Erythroblast (primary cell): ENCODE results near the gene CDC42BPA.
"Not testable (repeated sequence)": the region's sequence is repeated elsewhere in the genome, so short reads cannot be mapped to it uniquely, and the experiment has no call there.

Source experiments
- DNase-seq, 2 experiments: peaks; one replicate each; lab custom pipeline; 2025; lab: John Stamatoyannopoulos, UW
- GATA1 ChIP-seq: IDR thresholded peaks from 2 replicates; pipeline ENCODE4 v1.6.1; 2011; ENCODE audit warnings: low read depth, mild to moderate bottlenecking, control low read depth, low read length, moderate library complexity
- POLR2A ChIP-seq: IDR thresholded peaks from 2 replicates; pipeline ENCODE4 v1.6.1; 2011; ENCODE audit warnings: mild to moderate bottlenecking, low read length

The CDC42BPA gene

DNA sequence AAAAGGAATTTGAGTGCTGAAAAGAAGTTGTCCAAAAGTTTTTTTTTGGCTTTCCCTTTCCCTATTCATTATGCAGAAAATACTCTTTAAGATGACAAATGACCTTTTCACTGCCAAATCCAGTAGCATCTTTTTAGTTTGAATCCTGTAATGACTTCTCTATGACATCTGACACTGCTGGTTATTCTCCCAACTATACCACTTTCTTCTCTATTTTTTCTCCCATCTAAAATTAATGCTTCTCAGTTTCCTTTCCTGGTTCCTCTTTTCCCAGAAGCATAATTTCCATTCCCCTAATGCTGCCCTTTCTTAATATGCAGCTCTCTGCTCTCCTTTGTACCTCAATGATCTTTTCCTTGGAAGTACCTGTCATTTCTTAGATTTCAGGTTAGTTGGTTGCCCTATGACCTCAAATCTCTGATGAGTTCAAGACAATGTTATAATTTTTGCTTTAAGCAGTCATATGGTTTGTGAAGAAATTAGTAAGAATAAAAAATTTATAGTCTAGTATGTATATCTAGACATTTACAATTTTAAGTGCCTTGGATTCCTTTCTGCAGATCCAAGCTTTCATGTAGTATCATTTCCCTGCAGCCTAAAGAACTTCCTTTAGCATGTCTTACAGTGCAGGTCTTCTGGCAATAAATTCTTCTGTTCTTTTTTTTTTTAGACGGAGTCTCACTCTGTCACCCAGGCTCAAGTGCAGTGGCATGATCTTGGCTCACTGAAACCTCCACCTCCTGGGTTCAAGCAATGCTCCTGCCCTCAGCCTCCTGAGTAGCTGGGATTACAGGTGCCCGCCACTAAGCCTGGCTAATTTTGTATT lies 150.8 kb downstream of the CDC42BPA start:
- no peak for DNase-seq
- TF ChIP-seq POLR2A (no peak), GATA1 (no peak)

DNA sequence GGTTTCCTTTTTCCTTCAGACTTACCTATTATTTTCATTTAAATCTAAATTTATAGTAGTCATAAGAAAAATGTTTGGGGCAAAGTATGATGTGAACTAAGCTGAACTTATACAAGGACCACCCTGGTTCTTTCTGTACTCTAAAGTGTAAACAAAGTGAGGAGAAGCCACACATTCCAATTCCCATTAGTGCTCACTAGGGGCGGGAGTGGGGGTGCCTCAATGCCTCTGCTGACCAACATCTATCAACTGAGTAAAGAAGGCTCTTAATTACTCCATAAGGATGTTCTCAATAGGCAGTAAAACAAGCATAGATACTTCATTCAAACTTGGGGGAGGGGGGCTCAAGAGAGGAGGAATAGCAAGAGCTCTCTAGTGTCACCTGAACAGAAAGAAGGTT lies 151.7 kb downstream of the CDC42BPA start:
- no peak for DNase-seq
- no peak for TF ChIP-seq GATA1
- TF ChIP-seq POLR2A = no peak

DNA sequence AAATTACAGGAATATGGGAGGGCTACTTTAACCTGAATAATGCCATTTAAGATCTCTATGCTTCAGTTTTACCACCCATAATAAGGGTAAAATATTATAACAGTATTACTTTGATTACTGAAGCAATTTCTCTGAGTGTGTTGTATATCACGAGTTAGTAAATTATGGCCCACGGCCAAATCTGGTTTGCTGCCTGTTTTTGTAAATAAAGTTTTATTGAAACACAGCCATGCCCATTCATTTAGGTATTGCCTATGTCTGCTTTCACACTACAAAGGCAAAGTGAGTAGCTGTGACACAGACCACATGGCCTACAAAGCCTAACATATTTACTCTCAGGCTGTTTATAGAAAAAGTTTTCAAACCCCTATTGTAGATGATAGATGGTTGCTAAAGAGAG lies 156.8 kb downstream of the CDC42BPA start:
- peak in 1 of 2 experiments; percentile 9 for DNase-seq

DNA sequence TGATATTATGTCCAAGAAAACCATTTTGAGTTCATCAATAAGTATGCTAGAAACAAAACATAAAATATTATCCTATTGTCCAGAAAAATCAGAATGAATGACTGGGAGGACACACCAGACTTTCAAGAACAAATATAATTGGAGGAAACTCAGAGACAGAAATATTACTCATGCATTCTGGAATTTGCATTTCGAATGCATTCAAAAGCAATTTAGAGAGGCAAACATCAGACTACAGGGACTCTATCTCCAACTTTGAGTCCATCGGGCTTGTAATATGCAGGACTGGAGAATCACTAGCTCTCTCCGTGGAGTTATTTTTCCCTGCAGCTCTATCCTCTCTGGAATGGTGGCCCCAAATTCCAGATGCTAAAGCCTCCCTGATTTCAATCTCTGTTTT lies 161.8 kb downstream of the CDC42BPA start:
- TF ChIP-seq POLR2A = no peak
- DNase-seq = no peak

More for the DNA sequence above, 156.8 kb downstream of the CDC42BPA start:
- TF ChIP-seq GATA1 = no peak
- TF ChIP-seq POLR2A = no peak

DNA sequence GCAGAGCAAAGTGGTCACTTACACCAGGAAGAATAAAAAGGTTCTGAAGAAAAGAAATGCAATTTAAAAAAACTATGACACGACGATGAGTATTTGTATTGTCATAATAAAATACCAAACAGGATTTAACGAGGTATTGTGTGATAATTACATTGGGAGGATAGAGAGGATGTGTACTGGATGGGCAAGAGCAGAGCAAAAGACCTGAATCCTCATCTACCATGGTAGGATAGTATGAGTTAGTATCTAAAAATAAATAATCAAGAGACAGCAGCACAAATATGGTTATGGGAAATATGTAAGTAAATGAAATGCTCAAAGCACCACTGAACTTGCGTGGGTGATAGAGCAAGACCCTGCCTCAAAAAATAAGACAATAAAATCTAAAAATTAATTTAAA lies 162.6 kb downstream of the CDC42BPA start:
- TF ChIP-seq POLR2A (no peak), GATA1 (no peak)
- no peak for DNase-seq

DNA sequence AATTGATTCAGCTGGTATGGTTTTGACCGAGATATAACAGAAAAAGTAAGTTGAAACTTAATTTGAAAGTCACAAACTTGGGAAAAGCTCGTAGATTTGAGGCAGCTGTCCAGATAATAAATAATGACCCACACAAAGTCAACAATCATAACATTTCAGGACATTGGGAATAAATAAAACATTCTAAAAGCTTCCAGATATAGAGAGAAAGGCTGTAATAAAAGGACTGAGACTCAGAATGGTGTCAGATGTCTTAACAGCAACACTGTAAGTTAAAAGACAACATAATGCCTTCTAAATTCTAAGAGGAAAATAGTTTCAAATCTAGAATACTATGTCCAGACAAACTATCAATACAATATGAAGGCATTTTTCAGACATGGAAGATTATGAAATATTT lies 163.3 kb downstream of the CDC42BPA start:
- no peak for TF ChIP-seq POLR2A
- TF ChIP-seq GATA1 = no peak
- no peak for DNase-seq

DNA sequence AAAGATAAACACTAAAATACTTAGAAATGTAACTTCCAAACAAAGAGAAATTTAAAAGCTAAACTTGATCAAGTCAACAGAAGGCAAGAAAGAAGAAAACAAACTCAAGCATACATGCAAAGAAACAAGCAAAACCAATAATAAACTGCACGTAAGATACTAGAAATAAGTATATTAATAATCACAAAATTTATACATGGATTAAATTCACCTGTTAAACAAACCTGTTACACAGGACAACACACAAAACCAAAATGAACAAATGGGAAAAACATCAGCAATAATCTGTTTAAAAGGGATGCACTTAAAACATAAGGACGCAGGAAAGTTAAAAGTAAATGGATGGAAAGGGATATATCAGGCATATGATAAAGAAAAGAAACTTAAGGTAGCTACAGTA lies 165.8 kb downstream of the CDC42BPA start:
- no peak for TF ChIP-seq GATA1
- TF ChIP-seq POLR2A = no peak
- no peak for DNase-seq

DNA sequence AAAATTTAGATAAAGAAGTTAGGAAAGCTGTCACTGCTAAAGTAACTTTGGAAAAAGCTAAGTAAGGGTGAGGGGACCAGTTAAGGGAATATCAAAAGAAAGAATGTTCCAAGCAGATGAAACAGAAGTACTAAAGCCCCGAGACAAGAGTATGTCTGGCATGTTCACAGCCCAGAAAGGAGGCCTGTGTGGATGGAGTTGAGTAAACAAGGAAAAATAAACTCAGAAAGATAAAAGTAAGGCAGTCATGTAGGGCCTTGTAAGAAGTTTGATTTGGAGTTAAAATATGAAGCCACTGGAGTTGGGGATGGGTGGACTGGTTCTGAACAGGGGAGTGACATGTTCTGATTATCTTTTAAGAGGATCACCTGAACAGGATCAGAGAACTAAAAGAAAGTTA lies 177.9 kb downstream of the CDC42BPA start:
- DNase-seq = no peak
- TF ChIP-seq POLR2A (no peak), GATA1 (no peak)

DNA sequence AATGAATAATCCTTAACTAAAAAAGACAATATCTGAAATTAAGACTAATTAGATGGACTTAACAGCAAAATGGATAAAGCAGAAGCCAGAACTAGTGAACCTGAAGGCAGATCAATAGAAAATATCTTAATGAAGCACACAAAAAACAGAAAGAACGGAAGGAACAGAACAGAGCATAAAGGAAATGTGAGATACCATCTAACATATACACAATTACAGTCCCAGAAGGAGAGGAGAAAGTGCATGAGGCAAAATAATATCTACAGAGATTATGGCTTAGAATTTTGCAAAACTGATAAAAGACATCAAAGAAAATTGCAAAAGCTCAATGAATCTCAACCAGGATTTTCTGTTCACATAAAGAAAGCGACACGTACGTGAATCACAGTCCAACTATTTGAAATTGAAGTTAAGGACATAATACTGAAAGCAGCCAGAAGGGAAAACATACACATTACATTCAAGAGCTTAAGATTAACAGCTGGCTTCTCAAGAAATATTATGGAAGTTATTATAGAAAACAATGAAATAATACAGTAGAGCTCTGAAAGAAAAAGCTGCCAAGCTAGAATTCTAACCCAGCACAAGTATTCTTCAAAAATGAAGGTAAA lies 182.0 kb downstream of the CDC42BPA start:
- DNase-seq = no peak
- TF ChIP-seq POLR2A (no peak), GATA1 (no peak)

DNA sequence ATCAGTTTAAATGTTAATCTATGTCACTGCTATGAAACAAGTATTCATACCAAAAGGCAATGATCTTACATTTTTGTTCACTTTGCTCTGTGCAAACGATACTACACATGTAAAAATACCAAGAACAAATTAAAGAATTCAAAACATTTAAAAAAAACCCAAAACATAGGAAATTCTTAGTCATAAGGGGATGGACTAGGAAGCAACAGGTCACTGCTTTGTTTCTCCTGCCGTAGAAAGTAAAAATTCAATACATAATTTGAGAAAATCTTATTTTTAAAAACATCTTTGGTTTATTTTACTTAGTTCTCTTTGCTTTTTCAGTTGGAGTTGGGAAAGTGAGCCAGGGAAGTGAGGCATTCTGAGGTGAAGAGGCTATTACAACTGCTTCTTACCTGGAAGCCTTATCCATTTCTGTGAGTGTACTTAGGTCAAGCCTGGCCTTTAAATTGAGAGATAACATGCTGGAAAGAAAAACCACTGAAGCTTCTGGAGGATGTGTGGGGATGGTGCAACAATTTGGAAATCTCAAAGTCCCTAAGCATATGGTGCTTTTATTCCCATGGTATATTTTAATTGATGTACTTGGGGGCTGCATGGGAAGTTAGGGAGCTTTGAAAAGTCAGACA lies 183.5 kb downstream of the CDC42BPA start:
- TF ChIP-seq POLR2A (no peak), GATA1 (no peak)
- no peak for DNase-seq

DNA sequence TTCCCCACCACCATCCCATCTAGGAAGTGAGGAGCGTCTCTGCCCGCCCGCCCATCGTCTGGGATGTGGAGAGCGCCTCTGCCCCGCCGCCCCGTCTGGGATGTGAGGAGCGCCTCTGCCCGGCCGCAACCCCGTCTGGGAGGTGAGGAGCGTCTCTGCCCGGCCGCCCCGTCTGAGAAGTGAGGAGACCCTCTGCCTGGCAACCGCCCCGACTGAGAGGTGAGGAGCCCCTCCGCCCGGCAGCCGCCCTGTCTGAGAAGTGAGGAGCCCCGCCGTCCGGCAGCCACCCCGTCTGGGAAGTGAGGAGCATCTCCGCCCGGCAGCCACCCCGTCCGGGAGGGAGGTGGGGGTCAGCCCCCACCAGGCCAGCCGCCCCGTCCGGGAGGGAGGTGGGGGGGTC lies 185.6 kb downstream of the CDC42BPA start:
- DNase-seq = not testable (repeated sequence)

DNA sequence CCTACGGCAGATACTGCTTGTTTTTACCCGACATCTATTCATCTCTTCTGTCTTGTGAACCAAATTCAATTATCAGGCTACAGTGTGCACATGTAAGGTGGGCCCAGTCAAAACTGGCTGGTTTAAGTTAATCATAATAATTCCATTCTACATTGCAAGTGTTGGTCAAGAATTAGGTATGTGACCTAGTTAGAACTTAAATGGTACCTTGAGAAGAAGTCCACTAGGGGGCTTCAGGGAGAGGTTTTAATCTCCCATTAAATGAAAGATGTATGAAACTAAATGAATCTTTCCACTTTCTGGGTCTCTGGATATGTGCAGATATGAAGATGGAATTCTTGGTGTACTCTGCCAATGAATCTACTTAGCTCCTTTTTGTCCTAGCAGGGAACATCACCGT lies 187.1 kb downstream of the CDC42BPA start:
- TF ChIP-seq GATA1 = no peak
- DNase-seq = peak; percentile 44 to 57

DNA sequence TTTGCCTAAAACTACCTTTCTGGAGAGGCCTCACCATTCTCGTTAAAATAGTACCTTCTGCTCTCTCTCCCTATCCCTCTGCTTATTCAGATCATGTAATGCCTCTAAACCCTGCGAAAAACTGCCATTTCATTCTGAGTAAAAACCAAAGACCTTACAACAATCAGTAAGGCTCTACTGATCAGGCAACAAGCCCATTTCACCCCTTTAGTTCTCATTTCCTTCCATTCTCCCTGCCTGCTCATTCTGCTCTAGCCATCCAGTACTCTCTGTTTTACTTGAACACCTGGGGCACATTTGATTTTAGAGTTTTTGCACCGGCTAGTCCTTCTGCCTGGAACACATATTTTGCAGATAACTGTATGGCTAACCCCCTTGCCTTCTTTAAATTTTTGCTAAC lies 190.4 kb downstream of the CDC42BPA start:
- TF ChIP-seq POLR2A (no peak), GATA1 (no peak)
- DNase-seq = no peak

DNA sequence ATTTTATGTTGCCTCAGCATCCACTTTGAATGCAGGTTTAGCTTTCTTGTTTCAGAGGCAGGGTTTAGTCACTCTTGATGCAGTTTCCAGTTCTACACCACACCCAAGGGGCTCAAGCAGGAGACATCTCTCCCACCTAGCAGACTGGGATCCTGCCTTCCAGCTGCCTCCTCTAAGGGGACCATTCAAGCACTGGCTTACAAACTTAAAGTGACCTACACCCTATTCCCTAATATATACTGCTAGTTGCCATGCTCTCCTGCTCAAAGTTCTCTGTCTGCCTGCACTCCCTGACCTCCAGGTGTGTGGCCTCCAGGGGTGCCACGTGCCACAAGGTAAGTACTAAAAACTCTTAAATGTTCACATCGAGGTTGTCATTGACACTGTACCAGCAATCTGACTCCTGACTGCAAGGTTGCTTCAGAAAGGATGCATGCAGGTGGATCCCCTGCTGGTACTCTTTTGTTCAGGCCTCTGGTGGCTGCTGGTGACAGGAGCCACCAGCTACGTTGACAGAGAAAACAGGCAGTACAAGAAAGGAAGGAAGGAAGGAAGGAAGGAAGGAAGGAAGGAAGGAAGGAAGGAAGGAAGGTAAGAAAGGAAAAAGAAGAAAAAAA lies 192.3 kb downstream of the CDC42BPA start:
- TF ChIP-seq POLR2A (no peak), GATA1 (no peak)
- no peak for DNase-seq

DNA sequence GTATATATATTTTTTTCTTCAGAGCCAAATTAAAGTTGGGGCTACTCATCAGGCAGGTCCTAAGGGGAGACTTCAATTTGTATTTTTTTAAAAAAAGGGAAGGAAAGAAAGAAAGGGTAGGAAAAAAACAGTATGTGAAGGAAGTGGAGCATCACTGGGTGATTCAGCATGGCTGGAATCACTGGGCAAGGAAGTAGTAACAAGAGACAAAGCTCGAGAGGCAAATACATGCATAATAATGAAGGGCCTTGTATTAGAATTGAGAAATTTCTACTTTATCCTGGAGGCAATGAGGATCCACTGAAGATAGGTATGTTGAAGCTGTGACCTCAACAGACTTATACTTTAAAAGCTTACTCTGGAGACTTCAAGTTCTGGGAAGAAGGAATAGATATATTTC lies 193.8 kb downstream of the CDC42BPA start:
- TF ChIP-seq GATA1 = no peak
- no peak for TF ChIP-seq POLR2A
- no peak for DNase-seq
